GM18505 (cell line): ENCODE measurements around the gene POLR3H.

ENCODE experiments used
- ATAC-seq: cut with Tn5 transposase; IDR thresholded peaks from one replicate; pipeline ENCODE4 v1.9.1; 2021; ENCODE audit not compliant: unreplicated experiment
- POLR2A ChIP-seq: IDR thresholded peaks from 4 replicates; pipeline ENCODE4 v1.6.1; 2011; ENCODE audit warnings: borderline replicate concordance; ENCODE audit not compliant: insufficient read depth, insufficient read length; ENCODE audit errors: extremely low read depth

Gene POLR3H

GRCh38 chr22:41557401-41558240, 13.4 kb upstream of the POLR3H start:
- no peak for TF ChIP-seq POLR2A
- ATAC-seq: no peak

GRCh38 chr22:41556561-41556960, 12.3 kb upstream of the POLR3H start:
- TF ChIP-seq POLR2A: no peak

GRCh38 chr22:41555325-41555982, 11.2 kb upstream of the POLR3H start:
- no peak for ATAC-seq
- TF ChIP-seq POLR2A: no peak

More at GRCh38 chr22:41556561-41556960, 12.3 kb upstream of the POLR3H start:
- ATAC-seq: no peak

GRCh38 chr22:41551877-41552582, 7.8 kb upstream of the POLR3H start:
- TF ChIP-seq POLR2A: no peak
- no peak for ATAC-seq

GRCh38 chr22:41550952-41551491, 6.8 kb upstream of the POLR3H start:
- TF ChIP-seq POLR2A: no peak

GRCh38 chr22:41548830-41549211, 4.6 kb upstream of the POLR3H start:
- no peak for TF ChIP-seq POLR2A
- no peak for ATAC-seq

More at GRCh38 chr22:41550952-41551491, 6.8 kb upstream of the POLR3H start:
- ATAC-seq: no peak

GRCh38 chr22:41544671-41545476, 604 bp upstream of the POLR3H start:
- no peak for TF ChIP-seq POLR2A
- no peak for ATAC-seq

- TF ChIP-seq POLR2A: no peak
- ATAC-seq: no peak
These were observed 2.0 kb downstream of the POLR3H start for GRCh38 chr22:41542224-41542623.

GRCh38 chr22:41541484-41541883, 2.8 kb downstream of the POLR3H start:
- no peak for TF ChIP-seq POLR2A

GRCh38 chr22:41540365-41540764, 3.9 kb downstream of the POLR3H start:
- no peak for ATAC-seq
- no peak for TF ChIP-seq POLR2A

More at GRCh38 chr22:41541484-41541883, 2.8 kb downstream of the POLR3H start:
- no peak for ATAC-seq

- TF ChIP-seq POLR2A: no peak
- no peak for ATAC-seq
These were observed 4.3 kb downstream of the POLR3H start for GRCh38 chr22:41540006-41540315.

GRCh38 chr22:41539146-41540005, 4.9 kb downstream of the POLR3H start:
- ATAC-seq: no peak
- TF ChIP-seq POLR2A: no peak
